K562 (cell line): ENCODE measurements around the gene CDX1. TPM values are rescaled to one million over a fixed set of nuclear protein-coding genes. Genes with fewer than 3 reads are reported as not detected.

Experiments used
- ATAC-seq: fragments of 200-7000 bp; cut with Tn5 transposase; 3 replicates; pipeline ENCODE4 v1.9.1; 2020; ENCODE audit warnings: moderate library complexity
- Bru-seq: library from RNA; stranded (reverse); fragments of 400-500 nt; gene quantifications from one replicate; lab custom pipeline; 2021; lab: Mats Ljungman, UMichigan
- BruChase-seq, 2 experiments: library from RNA; stranded (reverse); fragments of 400-500 nt; gene quantifications; one replicate each; lab custom pipeline; 2021; lab: Mats Ljungman, UMichigan
- BruUV-seq: library from RNA; stranded (reverse); fragments of 400-500 nt; replicated peaks from 2 replicates; lab custom pipeline; 2021; lab: Mats Ljungman, UMichigan
- CTCF ChIA-PET: fragments of 300-600 bp; formaldehyde crosslinking; extraction: SDS; loops from one replicate; lab custom pipeline; 2021; ENCODE audit warnings: low intra/inter-chr PET ratio; lab: Yijun Ruan, JAX
- POLR2A ChIA-PET: fragments of 300-600, 350-650 bp; sonication (Branson Sonifier 250); formaldehyde crosslinking; extraction: SDS; loops from one replicate; lab custom pipeline; 2021; ENCODE audit warnings: antibody characterized with exemption, inconsistent platforms; lab: Yijun Ruan, JAX
- DNase-seq, 4 experiments: peaks; one replicate each; pipeline versions ENCODE4 v3.0.0 to v3.0.0-alpha.2; 2011 to 2018; ENCODE audit warnings: low spot score in 3 of 4, mixed read lengths in 3 of 4; ENCODE audit errors: extremely low read depth in 1 of 4
- FAIRE-seq: peaks from 2 replicates; lab custom pipeline; 2011; peaks lifted over from hg19 to GRCh38; lab: Jason Lieb, UNC
- H2AFZ ChIP-seq: 2 replicates; pipeline ENCODE4 v1.6.0; 2011; ENCODE audit warnings: low read depth, low read length, control low read depth, inconsistent platforms
- H3K27ac ChIP-seq: fragments of 200-600 bp; 3 replicates; pipeline ENCODE4 v1.8.0; 2011; ENCODE audit warnings: low read depth, mild to moderate bottlenecking, control low read depth, inconsistent platforms, low read length, moderate library complexity, mixed read lengths; ENCODE audit errors: extremely low read depth
- H3K27me3 ChIP-seq, 2 experiments: fragments of 300-600 bp in 1 of 2; 2 replicates in 1 of 2; 3 replicates in 1 of 2; pipeline versions ENCODE4 v1.6.0 to v1.8.0; 2011; ENCODE audit warnings: inconsistent platforms in 2 of 2, low read length in 2 of 2, mild to moderate bottlenecking in 1 of 2, mixed read lengths in 1 of 2, moderate library complexity in 1 of 2; ENCODE audit not compliant: control insufficient read depth in 2 of 2, insufficient read depth in 2 of 2
- H3K36me3 ChIP-seq: fragments of 300-600 bp; 3 replicates; pipeline ENCODE4 v1.8.0; 2011; ENCODE audit warnings: mild to moderate bottlenecking, low read length, inconsistent platforms; ENCODE audit not compliant: control insufficient read depth, insufficient read depth
- H3K4me1 ChIP-seq, 2 experiments: fragments of 200-600 bp in 1 of 2; replicated peaks in 1 of 2; 2 replicates in 1 of 2; 3 replicates in 1 of 2; pipeline versions ENCODE4 v1.5.1 to v1.8.0; 2011; ENCODE audit warnings: inconsistent platforms in 2 of 2, low read length in 2 of 2, mild to moderate bottlenecking in 1 of 2, mixed read lengths in 1 of 2, moderate library complexity in 1 of 2; ENCODE audit not compliant: control insufficient read depth in 2 of 2, insufficient read depth in 2 of 2
- H3K4me2 ChIP-seq: 2 replicates; pipeline ENCODE4 v1.6.1; 2011; ENCODE audit warnings: low read length, control low read depth, inconsistent platforms, mixed read lengths; ENCODE audit not compliant: insufficient read depth
- H3K4me3 ChIP-seq: fragments of 200-600 bp; sonication (generic), shearing (Covaris generic); 2 replicates; pipeline ENCODE4 v1.5.1; 2016; ENCODE audit warnings: control low read depth, inconsistent platforms
- H3K79me2 ChIP-seq: fragments of 200-600 bp; 3 replicates; pipeline ENCODE4 v1.8.0; 2011; ENCODE audit warnings: low read length, inconsistent platforms; ENCODE audit not compliant: control insufficient read depth, insufficient read depth
- H3K9ac ChIP-seq, 2 experiments: 2 replicates each; pipeline versions ENCODE4 v1.6.0 to v1.6.1; 2011; ENCODE audit warnings: low read depth in 2 of 2, low read length in 2 of 2, control low read depth in 1 of 2, inconsistent platforms in 1 of 2, mild to moderate bottlenecking in 1 of 2, mixed read lengths in 1 of 2; ENCODE audit not compliant: insufficient read depth in 1 of 2
- H3K9me1 ChIP-seq: one replicate; pipeline ENCODE4 v1.6.0; 2011; ENCODE audit warnings: inconsistent platforms, mild to moderate bottlenecking, low read length, moderate library complexity; ENCODE audit not compliant: control insufficient read depth, insufficient read depth
- H3K9me3 ChIP-seq: replicated peaks from 2 replicates; pipeline ENCODE4 v1.5.1; 2011; ENCODE audit warnings: low read depth, low read length, inconsistent platforms; ENCODE audit not compliant: control insufficient read depth, insufficient read depth
- H4K20me1 ChIP-seq: replicated peaks from 2 replicates; pipeline ENCODE4 v1.6.1; 2011; ENCODE audit warnings: low read length, inconsistent platforms, mixed read lengths; ENCODE audit not compliant: control insufficient read depth, insufficient read depth
- ARNT ChIP-seq, 2 experiments: fragments of 450-650 bp; IDR thresholded peaks; 2 replicates each; pipeline ENCODE4 v1.6.1; 2016; ENCODE audit warnings: mild to moderate bottlenecking in 1 of 2
- FOXA1 ChIP-seq: fragments of 450-650 bp; IDR thresholded peaks from 2 replicates; pipeline ENCODE4 v1.6.1; 2016; ENCODE audit warnings: mild to moderate bottlenecking, borderline replicate concordance
- KLF16 ChIP-seq: IDR thresholded peaks from 2 replicates; pipeline ENCODE4 v1.6.1; 2016; ENCODE audit warnings: antibody characterized with exemption
- MECOM ChIP-seq: fragments of 250-450 bp; sonication (Bioruptor Pico); IDR thresholded peaks from 2 replicates; pipeline ENCODE4 v1.8.0; 2022; ENCODE audit warnings: inconsistent platforms
- ZBED1 ChIP-seq: IDR thresholded peaks from 2 replicates; pipeline ENCODE4 v1.6.1; 2014
- ZFPM2 ChIP-seq: fragments of 250-450 bp; sonication (Bioruptor Pico); IDR thresholded peaks from 2 replicates; pipeline ENCODE4 v1.5.1; 2022; ENCODE audit warnings: mild to moderate bottlenecking
- ZMIZ1 ChIP-seq, 2 experiments: fragments of 150-350 bp in 1 of 2; IDR thresholded peaks; 2 replicates each; pipeline ENCODE4 v1.6.1; 2012 to 2016; ENCODE audit warnings: low read depth in 2 of 2, low read length in 2 of 2, mild to moderate bottlenecking in 1 of 2, moderate library complexity in 1 of 2
- WGBS: fragments of 100-300 bp; shearing (Covaris generic); methylation state at CpG from one replicate; pipeline ENCODE4 v1.1.6; 2016; ENCODE audit warnings: low coverage, mixed read lengths; ENCODE audit not compliant: insufficient coverage; ENCODE audit errors: missing lambda C conversion rate; 5-methylcytosine and 5-hydroxymethylcytosine counted together
- in situ Hi-C: fragments of 300-500 bp; cut with MboI; formaldehyde crosslinking; loops from 4 replicates; pipeline ENCODE4 v1.15.0; 2018; ENCODE audit warnings: inconsistent platforms, mixed read lengths
- intact Hi-C: fragments of 100-400 bp; cut with micrococcal nuclease; formaldehyde crosslinking; loops from 2 replicates; pipeline ENCODE4 v1.14.2; 2022
- long read RNA-seq, 3 experiments: library from polyadenylated mRNA in 2 of 3; library from RNA in 1 of 3; unstranded in 2 of 3; stranded (forward) in 1 of 3; transcript quantifications; one replicate each; pipeline ENCODE4 v2.0.0, GENCODE V29; 2019 to 2022
- polyA minus RNA-seq, 3 experiments: library from RNA; depleted of rRNA, polyadenylated mRNA; stranded (reverse); fragments of >200 nt; gene quantifications; 2 replicates each; pipeline ENCODE4 v1.2.3, GENCODE V29; 2011
- polyA plus RNA-seq, 8 experiments: library from polyadenylated mRNA; depleted of rRNA in 4 of 8; stranded (reverse) in 5 of 8; unstranded in 3 of 8; fragments of >200 nt; fragmentation: Nextera tagmentation in 2 of 8; fragmentation: Illumina TruSeq in 1 of 8; extraction: Ambion mirVana in 2 of 8; extraction: Trizol in 1 of 8; gene quantifications; 2 replicates each; pipeline versions ENCODE4 v1.2.1 to v1.2.3, GENCODE V29; 2011 to 2014; ENCODE audit warnings: inconsistent platforms in 1 of 8, missing spikeins in 1 of 8
- total RNA-seq, 7 experiments: library from RNA; depleted of rRNA in 6 of 7; stranded (reverse); fragments of >200 nt in 6 of 7; fragmentation: Illumina TruSeq in 2 of 7; extraction: Trizol in 2 of 7; gene quantifications; 2 replicates each; pipeline versions ENCODE4 v1.2.1 to v1.2.3, GENCODE V29; 2011 to 2021; ENCODE audit warnings: low replicate concordance in 1 of 7

The CDX1 gene
- not detected in 2 replicates for total RNA-seq (2011; cell fraction: chromatin; rRNA removed; ENCODE audit: low replicate concordance)
- not detected in 2 replicates for total RNA-seq (2011; cell fraction: nucleolus; rRNA removed)
- not detected in 2 replicates for total RNA-seq (2011; cell fraction: nucleoplasm; rRNA removed)
- total RNA-seq (2014; rRNA removed) (not detected in 2 replicates), total RNA-seq (2014; rRNA removed; fragmentation: Illumina TruSeq; extraction: Trizol) (not detected in 2 replicates), total RNA-seq (2015; rRNA removed; fragmentation: Illumina TruSeq; extraction: Trizol) (not detected in 2 replicates), total RNA-seq (2021) (0.16 TPM in 1 of 2 replicates, not detected in the other), polyA plus RNA-seq (2011; rRNA removed) (0.06 TPM in 1 of 2 replicates, not detected in the other), polyA plus RNA-seq (2014; fragmentation: Illumina TruSeq; extraction: Trizol) (not detected in 2 replicates), polyA plus RNA-seq (2014; fragmentation: Nextera tagmentation; extraction: Ambion mirVana) (not detected), polyA plus RNA-seq (2014; rRNA removed) (not detected in 2 replicates), polyA minus RNA-seq (2011; rRNA and poly(A)+ RNA removed) (not detected in 2 replicates), Bru-seq, nascent RNA (not detected), BruChase-seq, experiment 1, labeled RNA remaining after a 2-hour chase (not detected), BruChase-seq, experiment 2, labeled RNA remaining after a 6-hour chase (not detected)
- polyA plus RNA-seq (2011; cell fraction: cytosol; rRNA removed): not detected in 2 replicates
- not detected in 2 replicates for polyA plus RNA-seq (2011; cell fraction: nucleus; rRNA removed)
- polyA plus RNA-seq (2012): not detected in 2 replicates
- polyA minus RNA-seq (2011; cell fraction: cytosol; rRNA and poly(A)+ RNA removed): not detected in 2 replicates
- not detected in 2 replicates for polyA minus RNA-seq (2011; cell fraction: nucleus; rRNA and poly(A)+ RNA removed)
- long read RNA-seq, experiment 1: 0 reads
- long read RNA-seq, experiment 2: 0 reads
- long read RNA-seq, experiment 3: 0 reads

- no TSS peak for BruUV-seq
- in situ Hi-C loops: no loop called here
Measured at GRCh38 chr5:150166650-150167511, at the start of gene CDX1. Gene CDX1 (plus strand): TSS chr5:150166778. CDS start chr5:150166877, 99 bp downstream.

More at GRCh38 chr5:150166650-150167511, at the start of gene CDX1:
- intact Hi-C loops: no loop called here
- H3K79me2 ChIP-seq: no peaks in the 10 kb centered on the region
- H3K4me1 ChIP-seq: peaks cover 1 to 11% of the 10 kb centered on the region in 2 experiments; a peak in 3 of 5 replicates
- ChIA-PET POLR2A (interaction anchor here (0.6 kb wide), 2 partner anchors 15 to 172 kb away, joined by 3 read pairs; no protein-coding TSS in a partner anchor), CTCF (no interaction called here)
- H3K9me1 ChIP-seq: no peaks in the 10 kb centered on the region
- FAIRE-seq (no peak), DNase-seq (no peak), ATAC-seq (no peak)
- H3K4me3 ChIP-seq: no peak within 1 kb of the TSS
- 78% methylated on average over 50 of the region's 93 CpGs for WGBS
- TF ChIP-seq FOXA1: no peak
- no peak for TF ChIP-seq ARNT (IDR thresholded peaks at IDR 0.05)
- TF ChIP-seq KLF16: no peak
- no peak for TF ChIP-seq MECOM (CRISPR knock-in tag)
- no peak for TF ChIP-seq ZMIZ1 (IDR thresholded peaks at IDR 0.05; ENCODE audit: low read depth in 2 of 2, low read length in 2 of 2)
- no peak for TF ChIP-seq ZFPM2 (CRISPR knock-in tag)
- TF ChIP-seq ZBED1: no peak
- H3K36me3 ChIP-seq: no peaks in the 10 kb centered on the region
- no peak within 1 kb of the TSS for H3K27ac ChIP-seq
- no peaks in the 10 kb centered on the region for H3K9me3 ChIP-seq
- H2AFZ ChIP-seq: no peak within 1 kb of the TSS
- H3K9ac ChIP-seq: no peak within 1 kb of the TSS; a peak in 1 of 4 replicates
- H4K20me1 ChIP-seq: no peaks in the 10 kb centered on the region
- peaks cover 10 to 29% of the 10 kb centered on the region in 2 experiments; a peak in 4 of 5 replicates for H3K27me3 ChIP-seq
- H3K4me2 ChIP-seq: no peak within 1 kb of the TSS
